ENCODE data around the gene MARVELD1. TPM values are rescaled to one million over a fixed set of nuclear protein-coding genes. Genes with fewer than 3 reads are reported as not detected.
A peak's percentile ranks its signal among the peaks of the same experiment; 100 is the strongest.

The MARVELD1 gene
- total and polyA plus RNA-seq, 2 of the 8 experiments (the other 6 are each of a cell fraction or from before 2014, with no cell fraction given) = 28.1 to 37.3 TPM

GRCh38 chr10:97731346-97732051, 18.0 kb downstream of the MARVELD1 start:
- H3K27me3 ChIP-seq (replicated peaks in 1 of 4; ENCODE audit: control insufficient read depth in 3 of 4, extremely low read depth in 1 of 4, insufficient read depth in 3 of 4, low read length in 3 of 4) = peaks cover 11 to 19% (median 14%) of the 10 kb centered on the region in 4 experiments
- H2BK15ac ChIP-seq (ENCODE audit: low read length) = no peak overlapping the region
- no peak overlapping the region for H3K27ac ChIP-seq (ENCODE audit: low read depth, low read length)
- no peak overlapping the region for H4K8ac ChIP-seq (ENCODE audit: extremely low read depth, insufficient read depth, low read length)
- POLR2A ChIA-PET (ENCODE audit: partially characterized antibody) = interaction anchor here (0.9 to 15.1 kb wide), 4 partner anchors 18 to 55 kb away, joined by 3 to 234 read pairs (median 5); partner anchors contain the start of gene MARVELD1
- no peak overlapping the region for H2AK5ac ChIP-seq (ENCODE audit: low read depth, low read length)
- no peaks in the 10 kb centered on the region for H3K23me2 ChIP-seq (ENCODE audit: low read depth, low read length)
- H3K14ac ChIP-seq (ENCODE audit: insufficient read length) = no peak overlapping the region
- no peaks in the 10 kb centered on the region for H4K20me1 ChIP-seq (replicated peaks in 1 of 2; ENCODE audit: control insufficient read depth in 1 of 2, insufficient read depth in 2 of 2, low read length in 2 of 2)
- TF ChIP-seq RAD21 (IDR thresholded peaks at IDR 0.05 in 1 of 2, conservative IDR thresholded peaks at IDR 0.05 in 1 of 2; ENCODE audit: low read depth in 2 of 2, low read length in 2 of 2) (peak; percentile 98 to 99), JUND (IDR thresholded peaks at IDR 0.05; ENCODE audit: low read length) (peak; percentile 5; the same call in 1 of the 2 replicates), EP300 (IDR thresholded peaks at IDR 0.05; ENCODE audit: borderline replicate concordance in 1 of 2, low read depth in 2 of 2, low read length in 2 of 2) (no peak), TEAD4 (IDR thresholded peaks at IDR 0.05; ENCODE audit: low read depth, low read length) (peak; percentile 77; the same call in 1 of the 2 replicates), GTF2F1 (IDR thresholded peaks at IDR 0.05; ENCODE audit: borderline replicate concordance, low read depth, low read length) (no peak), CTCF (IDR thresholded peaks at IDR 0.05; ENCODE audit: control extremely low read depth in 1 of 3, insufficient read depth in 1 of 3, low read depth in 1 of 3, low read length in 3 of 3) (peak; percentile 32 to 94 (median 94)), PHF8 (conservative IDR thresholded peaks at IDR 0.05; ENCODE audit: low read depth, low read length) (no peak)
- no peak overlapping the region for H2BK20ac ChIP-seq (ENCODE audit: low read length)
- no peak overlapping the region for H3K4ac ChIP-seq (replicated peaks; ENCODE audit: insufficient read length, low read depth, low read length)
- CTCF ChIA-PET (ENCODE audit: partially characterized antibody) = interaction anchor here (0.7 to 15.1 kb wide), 13 partner anchors 8 to 279 kb away, joined by 3 to 773 read pairs (median 10); partner anchors contain the start of genes AVPI1 and MARVELD1
- no peaks in the 10 kb centered on the region for H3K79me2 ChIP-seq (ENCODE audit: control insufficient read depth in 1 of 2, insufficient read depth in 2 of 2, low read length in 2 of 2)
- no peak overlapping the region for H3K56ac ChIP-seq (replicated peaks; ENCODE audit: insufficient read length, low read depth, low read length)
- H2AFZ ChIP-seq (ENCODE audit: low read length) = no peak overlapping the region
- DNase-seq (ENCODE audit: low read depth in 1 of 2, low spot score in 2 of 2) (peak in 1 of 2 experiments; percentile 72), FAIRE-seq (peak; percentile 85)
- no peak overlapping the region for H3K9ac ChIP-seq (replicated peaks in 1 of 4; ENCODE audit: extremely low read depth in 1 of 4, low read depth in 3 of 4, low read length in 3 of 4)
- no peak overlapping the region for H4K91ac ChIP-seq (replicated peaks; ENCODE audit: insufficient read length, low read length)
- H3K36me3 ChIP-seq (ENCODE audit: control insufficient read depth in 2 of 4, insufficient read depth in 4 of 4, low read length in 3 of 4) = peaks cover 0 to 3% (median 0%) of the 10 kb centered on the region in 4 experiments; a peak in 1 of 8 replicates
- H2BK120ac ChIP-seq (replicated peaks; ENCODE audit: low read depth, low read length) = no peak overlapping the region
- 85% methylated on average over 9 of the region's 9 CpGs; no CpG with 5 or more reads in 1 of the 2 experiments for WGBS, 2 experiments (ENCODE audit: extremely low coverage in 1 of 2, insufficient coverage in 1 of 2, insufficient read length in 1 of 2, insufficient replicate concordance in 2 of 2, low coverage in 1 of 2, low lambda C conversion rate in 2 of 2, missing lambda C conversion rate in 1 of 2)
- no peak overlapping the region for H3K18ac ChIP-seq (ENCODE audit: extremely low read depth, low read length)
- no peak overlapping the region for H3K4me3 ChIP-seq (ENCODE audit: extremely low read depth in 1 of 4, insufficient read depth in 2 of 4, low read depth in 3 of 4, low read length in 4 of 4)
- no peaks in the 10 kb centered on the region for H3K79me1 ChIP-seq (ENCODE audit: low read depth, low read length)
- H3K4me2 ChIP-seq (ENCODE audit: insufficient read depth in 1 of 2, low read depth in 2 of 2, low read length in 2 of 2) = no peak overlapping the region
- H3K4me1 ChIP-seq (replicated peaks in 1 of 4; ENCODE audit: control insufficient read depth in 3 of 4, insufficient read depth in 4 of 4, low read length in 3 of 4) = no peaks in the 10 kb centered on the region
- H4K5ac ChIP-seq (ENCODE audit: insufficient read length, low read depth, low read length) = no peak overlapping the region
- H2BK5ac ChIP-seq (ENCODE audit: low read depth, low read length) = no peak overlapping the region
- peaks cover 5% of the 10 kb centered on the region in 2 experiments for H3K9me3 ChIP-seq (ENCODE audit: insufficient read depth in 2 of 2, low read depth in 1 of 2, low read length in 1 of 2)
- H3K23ac ChIP-seq (ENCODE audit: insufficient read length) = no peak overlapping the region
- no peak overlapping the region for H2BK12ac ChIP-seq (ENCODE audit: low read depth, low read length)
